Left cardiac atrium (tissue), 4 donors: ENCODE data around the gene FRMD4A. TPM values are rescaled to one million over a fixed set of nuclear protein-coding genes. Genes with fewer than 3 reads are reported as not detected.

Experiments
- ATAC-seq, 2 donors: fragments of 200-7000 bp; cut with Tn5 transposase; one replicate each; pipeline ENCODE4 v1.9.1; 2020; ENCODE audit warnings: mild to moderate bottlenecking in 2 of 2, moderate library complexity in 2 of 2
- DNase-seq: peaks from one replicate; pipeline ENCODE4 v3.0.0-alpha.2; 2020
- intact Hi-C, 2 donors: fragments of 100-400 bp; cut with DNase I; formaldehyde crosslinking; loops; one replicate each; pipeline versions ENCODE4 v1.14.1 to v1.15.1; 2022 to 2023
- total RNA-seq, 2 donors: library from RNA; stranded (reverse); fragmentation: NEBNext Ultra II Directional; extraction: Animal tissue kit (Norgen Biotek cat#: 25700); gene quantifications; one replicate each; pipeline ENCODE4 v1.2.1, GENCODE V29; 2021
- donor health status: DM: no; HTN: yes; CAD: no.
- donor health status: DM: no; HTN: yes; CAD: no; lungs with severe emphysema.
- donor health status: DM: yes; HTN: yes; CAD: no.
- donor health status: Dilated cardiomyopathy.

Gene FRMD4A
- total RNA-seq, 2 donors from 2014 or later, result 39.0 to 44.2 TPM

- intact Hi-C loops, result no loop called here
- ATAC-seq, result no peak
- no peak for DNase-seq
These were observed 688.4 kb downstream of the FRMD4A start for GRCh38 chr10:13642293-13642692.

GRCh38 chr10:13637894-13638293 is 692.8 kb downstream of the FRMD4A start:
- DNase-seq (no peak), ATAC-seq (no peak)
- intact Hi-C loops, result no loop called here

- intact Hi-C loops, result no loop called here
- no peak for ATAC-seq
- no peak for DNase-seq
These were observed 693.3 kb downstream of the FRMD4A start for GRCh38 chr10:13637303-13637856.

GRCh38 chr10:13636776-13637175 is 693.9 kb downstream of the FRMD4A start:
- no peak for DNase-seq

GRCh38 chr10:13634207-13634606 is 696.5 kb downstream of the FRMD4A start:
- DNase-seq (no peak), ATAC-seq (peak; percentile 45 to 70)
- intact Hi-C loops, result no loop called here

More at GRCh38 chr10:13636776-13637175, 693.9 kb downstream of the FRMD4A start:
- intact Hi-C loops, result no loop called here
- no peak for ATAC-seq

- ATAC-seq (peak; percentile 93 to 94), DNase-seq (peak; percentile 72)
- intact Hi-C loops, result no loop called here
These were observed 697.0 kb downstream of the FRMD4A start for GRCh38 chr10:13633689-13634088.

- intact Hi-C loops, result no loop called here
- DNase-seq (peak; percentile 48), ATAC-seq (peak; percentile 69 to 74)
These were observed 697.8 kb downstream of the FRMD4A start for GRCh38 chr10:13632884-13633440.

- ATAC-seq (no peak), DNase-seq (no peak)
- intact Hi-C loops, result no loop called here
These were observed 698.3 kb downstream of the FRMD4A start for GRCh38 chr10:13632440-13632839.

GRCh38 chr10:13631594-13631993 is 699.1 kb downstream of the FRMD4A start:
- DNase-seq (no peak), ATAC-seq (no peak)
- intact Hi-C loops, result no loop called here

- intact Hi-C loops, result no loop called here
- DNase-seq, result no peak
- no peak for ATAC-seq
These were observed 700.5 kb downstream of the FRMD4A start for GRCh38 chr10:13630231-13630630.

GRCh38 chr10:13629116-13629515 is 701.6 kb downstream of the FRMD4A start:
- intact Hi-C loops, result no loop called here
- DNase-seq, result no peak
- no peak for ATAC-seq

GRCh38 chr10:13628661-13629060 is 702.1 kb downstream of the FRMD4A start:
- intact Hi-C loops, result no loop called here
- no peak for ATAC-seq
- no peak for DNase-seq

- no peak for ATAC-seq
- intact Hi-C loops, result no loop called here
- DNase-seq, result no peak
These were observed 703.0 kb downstream of the FRMD4A start for GRCh38 chr10:13627459-13628310.

GRCh38 chr10:13624630-13625029 is 706.1 kb downstream of the FRMD4A start:
- intact Hi-C loops, result no loop called here
- no peak for ATAC-seq
- DNase-seq, result no peak

GRCh38 chr10:13621931-13622330 is 708.8 kb downstream of the FRMD4A start:
- DNase-seq, result no peak
- intact Hi-C loops, result no loop called here
- no peak for ATAC-seq

GRCh38 chr10:13617116-13617515 is 713.6 kb downstream of the FRMD4A start:
- intact Hi-C loops, result no loop called here
- ATAC-seq (no peak), DNase-seq (no peak)

- intact Hi-C loops, result no loop called here
- no peak for DNase-seq
These were observed 714.9 kb downstream of the FRMD4A start for GRCh38 chr10:13615650-13616300.

GRCh38 chr10:13614530-13615332 is 716.0 kb downstream of the FRMD4A start:
- DNase-seq (no peak), ATAC-seq (peak in 1 of 2 donors; percentile 30)
- intact Hi-C loops, result loop anchor here in 1 of 2 donors (5.0 kb wide), 1 partner anchor 163 kb away; no protein-coding TSS in a partner anchor

More at GRCh38 chr10:13615650-13616300, 714.9 kb downstream of the FRMD4A start:
- no peak for ATAC-seq

GRCh38 chr10:13613519-13613918 is 717.2 kb downstream of the FRMD4A start:
- intact Hi-C loops, result loop anchor here in 1 of 2 donors (5.0 kb wide), 1 partner anchor 164 kb away; no protein-coding TSS in a partner anchor
- ATAC-seq (peak; percentile 41 to 68), DNase-seq (no peak)
